Globus pallidus (tissue), 1 donor: ENCODE measurements around the gene SAMD8.

Experiments used
- DNase-seq: peaks from one replicate; pipeline ENCODE4 v3.0.0-alpha.2; 2015; ENCODE audit warnings: low spot score

Gene SAMD8

DNA sequence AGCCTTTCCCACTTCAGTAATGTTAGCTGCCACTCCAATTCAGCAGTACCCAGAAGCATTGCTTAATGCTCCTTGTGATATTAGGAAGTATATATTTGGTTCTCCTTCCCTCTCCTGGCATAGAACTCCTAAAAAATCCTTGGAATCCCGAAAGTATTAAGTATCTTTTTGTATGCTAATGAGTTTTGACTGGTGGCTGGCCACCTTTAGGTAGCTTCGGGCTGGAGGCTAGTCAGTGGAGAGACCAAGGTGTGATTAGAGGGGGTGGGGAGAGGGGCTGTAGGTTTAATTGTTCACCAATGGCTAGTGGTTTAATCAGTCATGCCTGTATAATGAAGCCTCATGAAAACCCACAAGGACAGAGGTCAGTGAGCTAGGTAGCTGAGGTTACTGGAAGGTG, 112.1 kb downstream of the SAMD8 start:
- no peak for DNase-seq

DNA sequence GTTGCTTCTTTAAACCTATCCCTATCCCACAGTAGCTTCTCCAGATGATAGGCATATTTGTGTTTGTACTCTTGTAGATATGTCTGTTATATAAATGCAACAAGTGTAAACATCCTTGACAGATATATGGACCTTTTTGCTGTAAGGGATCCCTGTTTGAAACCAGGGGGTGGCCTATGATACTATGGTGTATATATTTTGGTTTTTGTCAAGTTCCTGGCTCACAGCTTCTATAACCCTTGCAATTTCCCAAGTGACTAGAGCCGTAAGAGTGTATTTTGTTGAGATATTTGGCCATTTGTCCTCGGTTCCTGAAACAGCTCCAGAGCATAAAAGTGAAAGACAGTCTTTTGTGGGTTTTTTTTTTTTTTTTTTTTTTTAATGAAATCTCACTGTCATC, 114.6 kb downstream of the SAMD8 start:
- DNase-seq, result no peak

DNA sequence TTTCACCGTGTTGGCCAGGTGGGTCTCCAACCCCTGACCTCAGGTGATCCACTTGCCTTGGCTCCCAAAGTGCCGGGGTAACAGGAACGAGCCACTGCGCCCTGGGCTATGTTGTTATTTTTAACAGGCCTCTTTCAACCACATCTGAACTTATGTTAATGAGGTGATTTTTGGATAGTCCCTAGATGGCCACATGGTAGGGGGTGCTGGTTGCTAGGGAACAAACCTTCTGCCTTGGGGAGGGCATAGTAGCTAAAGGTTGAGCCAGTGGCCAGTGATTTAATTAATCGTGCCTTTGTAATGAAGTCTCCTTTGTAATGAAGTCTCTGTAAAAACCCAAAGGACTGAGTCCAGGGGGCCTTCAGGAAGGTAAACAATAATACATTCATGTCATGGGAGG, 115.2 kb downstream of the SAMD8 start:
- no peak for DNase-seq

DNA sequence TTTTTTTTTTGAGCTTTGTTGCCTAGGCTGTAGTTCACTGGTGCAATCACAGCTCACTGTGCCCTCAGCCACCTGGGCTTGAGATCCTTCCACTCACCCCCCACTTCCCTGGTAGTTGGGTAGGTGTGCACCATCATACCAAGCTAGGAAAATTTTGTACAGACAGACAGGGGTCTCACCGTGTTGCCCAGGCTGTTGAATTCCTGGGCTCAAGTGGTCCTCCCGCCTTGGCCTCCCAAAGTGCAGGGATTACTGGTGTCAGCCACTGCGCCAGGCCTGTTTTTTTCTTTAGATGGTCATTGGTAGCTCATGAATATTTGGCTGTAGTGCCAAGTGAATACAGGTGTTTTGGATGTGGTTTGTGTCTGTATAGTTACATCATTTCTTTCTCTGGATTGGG, 116.8 kb downstream of the SAMD8 start:
- no peak for DNase-seq

DNA sequence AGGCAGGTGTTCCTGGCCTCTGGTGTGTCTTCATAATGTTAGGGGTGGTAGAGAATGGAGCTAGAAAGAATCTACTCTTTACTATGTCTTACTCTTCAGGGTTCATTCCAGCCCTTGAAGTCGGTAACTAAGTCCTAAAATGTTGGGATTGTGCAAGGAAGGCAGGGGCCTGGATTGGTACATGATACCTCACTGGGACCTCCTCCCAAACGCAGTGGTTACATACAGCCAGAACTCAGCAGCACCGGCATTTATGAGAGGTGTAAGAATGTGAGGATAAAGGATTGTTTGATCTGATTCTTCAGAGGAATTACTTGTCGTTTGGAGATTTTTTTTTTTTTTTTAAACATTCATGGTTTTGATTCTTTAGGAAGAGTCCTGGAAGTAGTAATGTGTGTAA, 117.4 kb downstream of the SAMD8 start:
- no peak for DNase-seq

DNA sequence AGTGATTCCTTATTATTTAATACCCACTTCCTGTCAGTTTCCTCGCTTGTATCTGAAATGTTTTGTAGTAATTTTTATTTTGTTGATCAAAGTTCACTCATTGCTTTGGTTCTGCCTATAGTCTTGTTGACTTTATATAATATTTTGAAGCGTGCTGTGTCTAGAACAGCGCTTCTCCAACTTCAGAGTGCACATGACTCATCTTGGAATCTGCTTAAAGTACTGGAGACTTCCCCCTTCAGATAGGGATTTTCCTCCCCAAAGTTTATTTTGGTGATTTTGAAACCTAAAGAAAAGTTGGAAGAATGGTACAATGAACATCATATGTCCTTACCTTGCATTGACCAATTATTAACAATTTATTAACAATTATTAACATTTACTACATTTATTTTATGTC, 118.5 kb downstream of the SAMD8 start:
- DNase-seq, result no peak

DNA sequence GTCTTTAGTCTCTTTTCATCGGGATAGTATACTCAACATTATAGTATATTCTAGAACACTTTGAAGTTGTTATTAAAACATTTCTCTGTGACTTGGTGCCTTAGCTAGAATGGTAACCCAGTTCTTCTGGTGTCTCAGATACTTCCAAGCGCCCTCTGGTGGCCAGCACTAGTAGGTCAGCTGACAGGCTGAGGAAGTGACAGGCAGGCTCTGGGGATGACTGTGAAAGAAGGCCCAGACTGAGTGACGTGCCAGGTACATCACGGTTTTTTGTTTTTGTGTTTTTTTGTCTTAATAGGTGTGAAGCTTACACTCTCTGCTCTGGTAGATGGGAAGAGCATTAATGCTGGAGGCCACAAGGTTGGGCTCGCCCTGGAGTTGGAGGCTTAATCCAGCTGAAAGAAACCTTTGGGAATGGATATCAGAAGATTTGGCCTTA, 119.2 kb downstream of the SAMD8 start:
- DNase-seq, result peak; percentile 84
